Activated T-helper 9 cell treated with anti-CD3 and anti-CD28 coated beads, Interleukin-2, amount 50 U/mL, for 16 hours (primary cell): ENCODE results near the gene UFSP1.

Source experiments
- DNase-seq: peaks from one replicate; pipeline ENCODE4 v3.0.0-alpha.2; 2020; ENCODE audit warnings: low read depth

UFSP1 gene

DNA sequence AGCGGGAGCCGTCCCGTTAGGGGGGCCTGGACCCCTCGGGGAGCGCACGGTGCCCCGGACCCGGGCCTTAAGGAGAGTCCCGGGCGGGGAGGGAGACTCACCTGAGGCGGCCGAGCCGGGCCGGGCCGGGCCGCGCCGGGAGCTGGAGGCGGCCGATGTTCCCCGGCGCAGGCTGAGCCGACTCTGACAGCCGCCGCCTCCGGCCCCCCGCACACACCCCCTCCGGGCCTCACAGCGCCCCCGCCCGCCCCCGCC lies 6.1 kb upstream of the UFSP1 start, which contains the start of gene ACHE:
TSS of gene ACHE (minus strand) at position 188 of the 255 bp plus-strand sequence. CDS start 1,656 bp downstream, outside the sequence.
- no peak for DNase-seq

DNA sequence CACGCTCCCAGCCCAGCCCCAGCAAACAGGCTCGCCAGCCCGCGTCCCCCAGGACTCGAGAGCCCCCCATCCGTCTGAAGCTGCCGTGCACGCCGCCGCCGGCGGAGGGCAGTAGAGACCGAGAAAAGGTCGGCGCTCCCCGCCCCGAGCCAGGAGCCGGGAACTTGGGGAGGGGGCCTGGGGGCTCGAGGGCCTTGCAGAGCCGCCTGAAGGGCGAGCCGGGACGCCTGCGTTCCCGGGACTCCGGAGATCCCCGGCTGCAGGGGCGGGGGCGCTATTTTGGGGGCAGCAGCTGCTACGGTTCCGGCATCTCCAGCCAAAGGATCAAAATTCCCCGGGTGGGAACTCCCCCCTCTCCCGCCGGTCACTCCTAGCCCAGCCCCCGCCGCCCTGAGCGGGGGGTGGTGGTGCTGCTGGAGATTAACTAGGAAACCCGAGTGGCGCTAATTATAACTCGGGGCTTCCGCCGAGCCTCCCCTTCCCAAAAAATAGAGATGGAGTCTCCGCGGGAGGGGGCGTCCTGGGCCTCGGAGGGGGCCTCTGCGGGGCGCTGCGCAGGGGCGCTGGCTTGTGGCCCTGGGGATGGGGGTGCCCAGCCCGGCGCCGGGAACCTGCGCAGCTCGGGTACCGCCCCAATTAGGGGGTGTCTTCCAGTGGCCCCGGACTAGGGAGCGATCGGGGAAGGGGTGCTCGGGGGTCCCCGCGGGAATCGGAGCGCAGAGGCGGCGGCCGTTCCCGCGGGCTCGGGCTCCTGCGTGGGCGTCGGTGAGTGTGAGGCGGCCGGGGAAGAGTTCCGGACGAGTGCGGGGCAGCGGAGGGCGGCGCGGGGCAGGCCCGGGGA lies 5.6 kb upstream of the UFSP1 start:
- DNase-seq = no peak

DNA sequence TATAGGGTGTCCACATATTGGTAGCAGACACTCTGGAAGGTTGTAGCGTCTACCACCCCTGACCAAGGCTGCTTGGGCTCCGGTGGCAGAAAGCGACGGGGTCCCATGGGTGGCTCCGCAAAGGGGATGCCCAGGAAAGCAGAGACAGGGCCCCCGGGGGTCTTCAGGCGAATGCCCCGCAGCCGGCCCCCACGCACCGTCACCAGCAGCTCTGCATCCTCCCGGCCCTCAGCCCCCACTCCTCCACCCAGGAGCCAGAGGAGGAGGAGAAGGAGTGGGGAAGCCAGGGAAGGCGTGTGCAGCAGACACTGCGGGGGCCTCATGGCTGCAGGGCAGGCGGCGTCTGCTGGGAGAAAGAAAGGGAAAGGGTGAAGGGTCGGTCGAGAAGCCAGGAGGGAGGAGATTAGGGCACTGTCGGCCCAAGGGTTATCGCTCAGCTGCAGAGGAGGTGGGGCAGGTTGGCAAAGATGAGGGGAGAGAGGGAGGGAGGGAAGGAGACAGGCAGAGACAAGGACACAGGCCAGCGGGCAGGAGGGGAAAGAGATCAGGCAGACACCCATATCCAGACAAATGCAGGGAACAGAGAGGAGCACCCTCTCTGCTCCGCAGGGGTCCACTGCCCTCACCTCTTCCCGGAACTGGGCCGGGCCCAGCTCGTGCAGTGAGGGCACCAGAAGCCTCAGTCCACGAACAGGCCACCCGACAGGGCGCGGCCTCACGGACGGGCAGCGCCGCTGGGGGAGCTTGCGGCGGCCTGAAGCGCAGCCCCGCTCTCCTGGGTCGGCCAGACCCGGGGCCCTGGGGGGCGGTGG lies 4.6 kb upstream of the UFSP1 start:
- no peak for DNase-seq

DNA sequence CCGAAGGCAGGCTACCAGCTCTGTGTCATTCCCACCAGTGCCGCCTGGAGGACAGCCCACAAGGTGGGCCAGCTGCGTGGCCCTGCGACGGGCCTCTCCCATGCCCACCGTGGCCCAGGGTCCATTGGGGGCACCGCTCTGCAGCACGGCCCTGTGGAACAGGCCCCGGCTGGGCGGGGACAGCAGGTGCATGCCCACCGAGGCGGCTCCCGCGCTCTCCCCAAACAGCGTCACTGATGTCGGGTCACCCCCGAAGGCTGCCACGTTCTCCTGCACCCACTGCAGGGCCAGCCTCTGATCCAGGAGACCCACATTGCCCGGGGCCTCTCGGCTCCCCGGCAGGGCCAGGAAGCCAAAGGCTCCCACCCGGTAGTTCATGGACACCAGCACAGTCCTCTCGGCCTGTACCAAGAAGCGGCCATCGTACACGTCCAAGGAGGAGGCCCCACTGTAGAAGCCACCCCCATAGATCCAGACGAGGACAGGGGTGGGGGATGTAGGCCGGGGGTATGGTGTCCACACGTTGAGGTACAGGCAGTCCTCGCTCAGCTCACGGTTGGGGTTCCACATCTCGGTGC lies 3.9 kb upstream of the UFSP1 start:
- no peak for DNase-seq

DNA sequence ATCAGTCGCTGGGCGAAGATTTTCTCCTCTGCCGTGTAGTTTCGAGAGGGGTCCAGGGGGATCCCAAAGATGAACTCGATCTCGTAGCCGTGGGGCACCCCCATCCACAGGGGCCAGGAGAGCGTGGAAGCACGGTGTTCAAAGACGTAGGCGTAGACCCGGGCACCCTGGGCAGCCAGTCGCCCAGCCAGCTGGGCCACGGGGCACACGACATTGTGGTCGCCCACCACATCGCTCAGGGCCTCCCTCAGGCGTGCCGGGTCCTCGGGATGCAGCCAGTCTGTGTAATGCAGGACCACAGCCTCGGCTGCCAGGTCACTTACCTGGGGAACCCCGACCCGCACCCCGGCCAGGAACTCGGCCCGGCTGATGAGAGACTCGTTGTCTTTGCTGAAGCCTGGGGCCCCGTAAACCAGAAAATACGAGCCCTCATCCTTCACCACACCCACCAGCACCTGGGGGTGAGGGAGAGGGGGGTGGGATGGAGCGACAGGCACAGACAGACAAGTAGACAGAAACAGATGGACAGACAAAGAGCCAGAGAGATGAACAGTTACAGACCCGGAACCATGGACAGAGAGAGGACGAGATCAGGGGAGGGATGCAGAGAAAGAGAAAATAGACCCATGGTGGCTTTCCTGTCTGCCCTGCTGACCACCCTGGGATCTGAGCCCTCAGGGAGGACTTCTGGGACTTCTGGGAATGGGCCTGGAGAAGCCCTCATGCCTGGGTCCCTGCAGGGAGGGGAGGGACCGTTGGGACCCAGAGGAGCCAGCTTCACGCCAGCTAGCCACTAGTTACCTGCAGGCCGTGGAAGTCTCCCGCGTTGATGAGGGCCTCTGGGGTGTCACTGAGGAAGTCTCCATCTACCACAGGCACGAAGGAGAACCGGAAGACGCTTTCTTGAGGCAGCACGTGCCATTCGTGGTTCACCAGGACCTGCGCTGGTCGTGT lies 3.1 kb upstream of the UFSP1 start:
- DNase-seq = no peak

DNA sequence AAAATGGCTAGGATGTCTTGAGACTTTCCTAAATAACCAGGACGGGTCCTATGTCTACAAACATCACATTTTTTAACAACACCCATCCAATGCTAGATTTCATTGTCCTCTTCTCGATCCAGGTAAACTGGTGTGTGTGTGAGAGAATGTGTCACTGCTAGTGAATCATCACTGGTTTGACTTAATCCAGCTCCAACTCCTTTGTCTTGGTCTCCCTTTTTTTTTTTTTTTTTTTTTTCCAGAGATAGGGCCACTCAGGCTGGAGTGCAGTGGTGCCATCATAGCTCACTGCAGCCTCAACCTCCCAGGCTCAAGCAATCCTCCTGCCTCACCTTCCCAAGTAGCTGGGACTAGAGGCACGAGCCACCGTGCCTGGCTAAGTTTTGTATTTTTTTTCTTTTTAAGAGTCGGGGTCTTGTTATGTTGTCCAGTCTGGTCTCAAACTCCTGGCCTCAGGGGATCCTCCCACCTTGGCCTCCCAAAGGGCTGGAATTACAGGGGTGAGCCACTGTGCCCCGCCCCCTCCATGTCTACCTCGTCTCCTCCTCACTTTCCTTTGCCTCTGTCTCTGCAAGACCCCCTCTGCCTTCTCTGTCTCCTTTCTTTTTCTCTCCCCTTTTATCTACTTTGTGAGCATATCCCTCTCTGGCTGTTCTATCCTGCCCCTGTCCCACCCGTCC lies 2.2 kb upstream of the UFSP1 start:
- no peak for DNase-seq

DNA sequence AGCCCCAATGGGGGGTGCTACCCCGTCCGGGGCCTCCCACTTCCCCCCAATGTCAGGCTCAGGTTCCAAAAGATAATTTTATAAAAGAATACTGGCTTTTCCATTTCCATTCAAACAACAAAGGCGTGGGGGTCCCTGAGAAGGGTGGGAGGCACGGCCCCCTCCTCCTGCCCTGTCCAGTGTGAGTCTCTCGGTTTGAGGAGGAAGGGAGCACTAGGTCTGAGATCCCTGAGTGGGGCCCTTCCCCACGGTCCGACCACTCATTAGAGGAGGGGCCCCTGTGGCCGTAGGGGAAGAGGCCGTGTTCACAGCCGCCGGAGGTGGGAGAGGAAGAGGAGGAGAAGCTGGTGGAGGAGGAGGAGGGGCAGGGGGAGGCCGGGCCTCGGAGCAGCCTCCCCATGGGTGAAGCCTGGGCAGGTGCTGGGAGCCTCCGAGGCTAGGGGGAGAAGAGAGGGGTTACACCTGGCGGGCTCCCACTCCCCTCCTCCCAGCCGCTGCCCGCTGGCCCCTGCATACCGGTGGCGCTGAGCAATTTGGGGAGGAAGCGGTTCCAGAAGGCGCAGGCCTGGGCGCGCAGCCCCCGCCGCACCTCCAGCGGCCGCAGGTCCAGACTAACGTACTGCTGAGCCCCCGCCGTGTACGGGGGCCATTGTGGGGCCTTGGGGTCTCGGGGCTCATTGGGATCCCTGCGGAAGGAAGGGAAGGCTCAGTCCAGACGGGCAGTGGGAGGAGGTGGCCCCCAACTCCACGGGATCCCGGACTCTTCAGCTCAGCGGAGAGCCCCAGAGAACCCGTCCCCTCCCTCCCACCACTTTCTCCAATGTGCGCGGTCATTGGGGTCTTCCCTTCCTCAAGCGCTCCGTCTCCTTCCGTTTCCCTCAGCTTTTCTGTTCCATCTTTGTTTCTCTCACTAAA lies 1.4 kb upstream of the UFSP1 start:
- no peak for DNase-seq

DNA sequence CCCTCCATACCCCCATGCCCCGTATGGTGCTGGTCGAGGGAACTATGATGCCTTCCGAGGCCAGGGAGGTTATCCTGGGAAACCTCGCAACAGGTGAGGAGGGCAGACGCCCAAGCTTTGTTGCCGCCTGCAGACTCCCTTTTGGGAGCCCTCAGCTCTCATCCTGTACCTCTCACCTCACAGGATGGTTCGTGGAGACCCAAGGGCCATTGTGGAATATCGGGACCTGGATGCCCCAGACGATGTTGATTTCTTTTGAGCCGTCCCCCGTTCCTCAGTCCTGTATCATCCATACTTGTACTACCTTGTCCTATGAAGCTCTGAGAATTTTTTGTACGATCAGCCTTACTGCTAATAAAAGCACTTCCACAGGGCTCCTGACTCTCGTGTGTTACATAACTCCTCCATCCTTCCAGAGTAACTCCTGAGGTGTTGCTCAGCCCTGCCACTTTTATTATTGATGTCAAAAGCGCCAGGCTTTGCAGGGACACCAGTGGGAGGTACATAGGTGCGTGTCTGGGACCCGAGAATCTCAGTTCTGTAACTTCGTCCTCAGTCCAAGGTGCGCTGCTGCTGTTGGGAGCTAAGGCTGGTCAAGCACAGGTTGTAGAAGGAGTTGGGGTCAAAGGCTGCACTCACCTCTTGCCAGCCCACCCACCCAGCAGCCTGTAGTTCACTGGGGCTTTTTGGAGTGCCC lies 1.1 kb downstream of the UFSP1 start:
- no peak for DNase-seq

DNA sequence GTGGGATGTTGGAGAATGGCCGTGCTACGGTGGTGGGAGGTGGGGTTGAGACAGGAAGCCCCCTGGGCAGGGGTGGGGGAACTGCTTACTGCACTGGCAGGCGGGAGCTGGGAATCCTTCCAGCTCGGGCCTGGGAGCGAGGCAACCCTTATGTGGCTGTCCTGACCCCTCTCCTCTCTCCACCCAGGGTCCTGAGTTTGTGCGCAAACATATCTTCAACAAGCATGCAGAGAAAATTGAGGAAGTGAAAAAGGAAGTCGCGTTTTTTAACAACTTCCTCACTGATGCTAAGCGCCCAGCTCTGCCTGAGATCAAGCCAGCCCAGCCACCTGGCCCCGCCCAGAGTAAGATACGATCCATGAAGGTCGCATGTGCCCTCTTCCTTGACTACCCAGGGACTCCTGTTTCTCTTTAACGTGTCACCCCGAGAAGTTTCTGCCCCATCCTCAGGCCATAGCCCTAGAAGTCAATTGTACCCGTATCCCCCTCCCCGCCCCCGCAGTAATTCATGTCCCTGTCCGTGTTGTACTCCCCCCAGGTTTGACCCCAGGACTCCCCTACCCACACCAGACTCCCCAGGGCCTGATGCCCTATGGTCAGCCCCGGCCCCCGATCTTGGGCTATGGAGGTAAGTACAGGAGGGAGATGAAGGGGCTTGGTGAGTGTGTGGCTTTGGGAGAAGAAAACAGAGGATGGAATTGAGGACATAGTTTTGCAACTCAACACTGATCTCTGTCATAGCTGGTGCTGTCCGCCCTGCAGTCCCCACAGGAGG lies 1.8 kb downstream of the UFSP1 start:
- DNase-seq = no peak

DNA sequence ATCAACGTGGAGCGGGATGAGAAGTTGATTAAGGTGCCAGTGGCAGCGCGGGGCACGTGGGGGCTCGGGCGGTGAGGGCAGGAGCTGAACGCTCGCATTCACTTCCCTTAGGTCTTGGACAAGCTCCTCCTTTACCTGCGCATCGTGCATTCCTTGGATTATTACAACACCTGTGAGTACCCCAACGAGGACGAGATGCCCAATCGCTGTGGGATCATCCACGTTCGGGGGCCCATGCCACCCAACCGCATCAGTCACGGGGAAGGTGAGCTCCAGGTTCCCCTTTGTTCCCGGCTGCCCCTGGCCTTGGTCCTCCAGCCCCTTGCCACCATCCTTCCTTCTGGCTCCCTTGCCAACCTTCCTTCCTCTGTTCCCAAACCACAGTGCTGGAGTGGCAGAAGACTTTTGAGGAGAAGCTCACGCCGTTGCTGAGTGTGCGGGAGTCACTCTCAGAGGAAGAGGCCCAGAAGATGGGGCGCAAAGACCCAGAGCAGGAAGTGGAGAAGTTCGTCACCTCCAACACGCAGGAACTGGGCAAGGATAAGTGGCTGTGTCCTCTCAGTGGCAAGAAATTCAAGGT lies 2.5 kb downstream of the UFSP1 start:
- DNase-seq = no peak

DNA sequence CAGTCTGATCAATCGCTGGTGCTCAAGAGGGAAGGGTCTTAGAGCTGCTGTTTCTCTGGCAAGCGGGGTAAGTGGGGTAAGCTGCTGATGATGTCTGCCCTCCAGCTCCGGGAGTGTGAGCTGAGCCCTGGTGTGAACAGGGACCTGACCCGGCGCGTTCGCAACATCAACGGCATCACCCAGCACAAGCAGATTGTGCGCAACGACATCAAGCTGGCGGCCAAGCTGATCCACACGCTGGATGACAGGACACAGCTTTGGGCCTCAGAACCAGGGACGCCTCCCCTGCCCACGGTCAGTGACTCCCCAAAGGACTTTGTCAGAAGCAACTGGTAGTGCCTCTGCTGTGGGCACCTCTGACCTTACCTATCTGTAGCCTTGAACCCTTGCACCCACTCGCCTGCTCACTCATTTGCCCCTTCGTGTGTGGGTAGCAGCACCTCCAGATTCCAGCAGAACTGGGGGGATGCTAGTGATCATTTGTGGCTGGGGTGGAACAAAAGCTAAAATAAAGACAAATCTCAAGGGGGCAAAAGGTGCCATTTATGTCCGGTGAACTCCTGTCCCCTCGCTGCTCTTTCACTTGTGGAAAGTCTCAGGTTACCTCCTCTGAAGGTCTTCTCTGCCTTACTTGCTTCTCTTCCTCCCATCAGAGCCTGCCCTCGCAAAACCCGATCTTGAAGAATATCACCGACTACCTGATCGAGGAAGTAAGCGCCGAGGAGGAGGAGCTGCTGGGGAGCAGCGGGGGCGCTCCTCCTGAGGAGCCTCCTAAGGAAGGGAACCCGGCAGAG lies 3.2 kb downstream of the UFSP1 start:
- no peak for DNase-seq

DNA sequence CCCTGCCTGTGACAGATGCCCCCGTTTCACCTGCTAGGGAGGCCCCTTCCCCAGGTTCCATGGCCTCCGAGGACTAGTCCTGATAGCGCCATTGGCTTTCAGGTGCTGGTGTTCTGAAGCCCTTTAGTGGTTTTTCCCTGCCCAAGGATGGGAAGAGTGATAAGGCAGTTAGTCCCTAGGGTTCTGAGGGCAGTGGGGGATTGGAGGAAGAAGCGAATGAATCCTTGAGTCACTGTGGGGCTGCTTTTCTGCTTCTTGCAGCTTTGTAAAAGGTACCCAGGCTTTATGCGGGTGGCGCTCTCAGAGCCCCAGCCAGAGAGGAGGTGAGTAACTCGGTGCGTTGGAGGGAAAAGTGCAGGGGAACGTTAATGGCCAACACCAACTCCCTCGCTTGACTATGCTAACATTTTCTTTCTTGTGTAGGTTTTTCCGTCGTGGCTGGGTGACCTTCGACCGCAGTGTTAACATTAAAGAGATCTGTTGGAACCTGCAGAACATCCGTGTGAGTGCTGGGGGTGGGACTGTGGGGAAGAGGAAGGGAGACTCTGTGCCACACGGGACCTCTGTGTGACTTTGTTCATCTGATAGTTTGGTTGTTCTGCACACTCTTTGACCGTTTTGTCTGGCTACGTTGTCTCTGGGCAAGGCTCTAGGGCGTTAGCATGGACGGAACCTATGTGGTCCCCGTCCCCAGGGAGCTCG lies 3.9 kb downstream of the UFSP1 start:
- no peak for DNase-seq

DNA sequence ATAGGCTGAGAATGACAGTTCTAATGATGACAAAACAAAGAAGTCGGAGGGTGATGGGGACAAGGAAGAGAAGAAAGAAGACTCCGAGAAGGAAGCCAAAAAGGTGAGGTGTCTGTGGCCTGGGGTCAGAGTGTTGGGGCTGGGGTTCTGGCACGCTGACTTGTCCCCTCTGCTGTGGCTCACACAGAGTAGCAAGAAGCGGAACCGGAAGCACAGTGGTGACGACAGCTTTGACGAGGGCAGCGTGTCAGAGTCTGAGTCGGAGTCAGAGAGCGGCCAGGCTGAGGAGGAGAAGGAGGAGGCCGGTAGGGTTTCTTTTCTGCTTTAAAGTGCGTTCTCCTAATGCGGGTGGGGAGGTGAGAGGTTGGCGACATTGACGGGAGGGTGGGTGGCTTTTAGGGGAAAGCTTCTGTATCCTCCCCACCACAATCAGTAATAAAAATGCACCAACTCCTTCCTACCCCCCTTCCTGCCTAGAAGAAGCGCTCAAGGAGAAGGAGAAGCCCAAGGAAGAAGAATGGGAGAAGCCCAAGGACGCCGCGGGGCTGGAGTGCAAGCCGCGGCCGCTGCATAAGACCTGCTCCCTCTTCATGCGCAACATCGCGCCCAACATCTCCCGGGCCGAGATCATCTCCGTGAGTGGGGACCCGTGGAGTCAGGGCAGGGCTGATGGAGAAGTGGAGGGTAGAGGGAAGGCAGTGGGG lies 4.6 kb downstream of the UFSP1 start:
- no peak for DNase-seq

DNA sequence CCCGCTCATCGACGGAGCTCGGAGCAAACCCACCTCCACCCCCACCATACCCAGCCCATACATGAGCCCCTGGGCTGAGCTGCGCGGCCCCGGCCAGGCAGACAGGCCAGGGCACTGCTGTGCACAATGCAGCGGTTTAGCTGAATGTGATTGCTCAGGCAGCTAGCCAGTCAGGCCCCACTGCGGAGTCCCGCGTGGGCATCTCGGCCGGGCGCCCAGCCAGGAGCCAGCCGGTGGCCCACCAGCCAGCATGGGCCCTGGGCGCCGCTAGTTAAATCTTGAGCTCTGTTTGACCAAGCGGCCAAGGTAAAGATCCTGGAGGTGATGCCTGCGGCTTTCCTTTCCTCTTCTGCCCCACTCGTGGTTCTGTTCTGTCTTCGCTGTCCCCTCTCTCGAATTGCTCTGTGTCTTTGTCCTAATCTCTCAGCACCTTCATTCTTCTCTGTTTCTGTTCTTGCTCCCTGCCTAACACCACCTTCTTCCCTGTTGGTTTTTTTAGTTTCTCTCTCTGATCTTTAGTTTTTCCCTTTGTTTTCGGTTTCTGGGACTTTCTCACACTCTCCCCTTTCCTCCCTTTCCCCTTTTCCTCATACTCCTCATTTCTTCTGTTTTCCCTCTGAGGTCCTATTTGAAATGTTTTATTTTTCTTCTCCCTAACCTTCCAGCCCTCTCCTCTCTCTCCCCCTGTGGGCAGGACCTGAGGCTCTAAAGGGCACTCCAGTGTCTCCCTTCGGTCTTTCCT lies 6.6 kb downstream of the UFSP1 start:
- no peak for DNase-seq

DNA sequence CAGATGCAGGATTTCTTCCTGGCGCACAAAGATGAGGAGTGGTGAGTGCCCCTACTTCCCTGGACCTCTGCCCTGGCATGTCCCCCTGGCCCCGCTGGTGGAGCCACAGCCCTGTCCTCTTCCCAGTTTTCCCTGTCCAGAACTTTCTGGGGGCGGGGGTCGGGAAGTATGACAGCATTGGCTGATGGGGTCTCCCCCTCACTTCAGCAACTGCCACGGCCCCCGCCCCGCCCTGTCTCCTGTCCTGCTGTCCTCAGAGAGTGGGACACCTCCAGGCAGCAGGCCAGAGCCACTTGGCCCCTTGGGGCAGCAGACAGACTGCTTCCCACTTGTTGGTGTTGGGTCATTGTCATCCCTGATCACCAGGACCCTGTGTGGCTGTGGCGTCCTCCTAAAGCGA lies 7.3 kb downstream of the UFSP1 start:
- DNase-seq = no peak

DNA sequence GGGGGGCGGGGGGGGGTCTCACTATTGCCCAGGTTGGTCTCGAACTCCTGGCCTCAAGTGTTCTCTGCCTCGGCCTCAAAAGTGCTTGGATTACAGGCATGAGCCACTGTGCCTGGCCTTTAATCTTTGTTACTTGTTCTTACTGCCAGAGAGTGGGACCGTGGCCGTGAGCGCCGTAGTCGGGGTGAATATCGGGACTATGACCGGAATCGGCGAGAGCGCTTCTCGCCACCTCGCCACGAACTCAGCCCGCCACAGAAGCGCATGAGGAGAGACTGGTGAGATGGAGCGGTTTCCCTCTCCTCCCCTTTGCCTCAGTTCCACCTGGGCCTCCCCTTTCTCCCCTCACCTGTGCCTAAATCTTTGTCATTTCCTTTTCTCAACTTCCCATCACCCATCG lies 8.4 kb downstream of the UFSP1 start:
- no peak for DNase-seq
